ENCODE results near the gene RASA4. TPM values are rescaled to one million over a fixed set of nuclear protein-coding genes. Genes with fewer than 3 reads are reported as not detected.
"Not testable (repeated sequence)": the region's sequence is repeated elsewhere in the genome, so short reads cannot be mapped to it uniquely, and the experiment has no call there.

The RASA4 gene
- total RNA-seq, 1 experiment from 2014 or later: 7.2 TPM

DNA sequence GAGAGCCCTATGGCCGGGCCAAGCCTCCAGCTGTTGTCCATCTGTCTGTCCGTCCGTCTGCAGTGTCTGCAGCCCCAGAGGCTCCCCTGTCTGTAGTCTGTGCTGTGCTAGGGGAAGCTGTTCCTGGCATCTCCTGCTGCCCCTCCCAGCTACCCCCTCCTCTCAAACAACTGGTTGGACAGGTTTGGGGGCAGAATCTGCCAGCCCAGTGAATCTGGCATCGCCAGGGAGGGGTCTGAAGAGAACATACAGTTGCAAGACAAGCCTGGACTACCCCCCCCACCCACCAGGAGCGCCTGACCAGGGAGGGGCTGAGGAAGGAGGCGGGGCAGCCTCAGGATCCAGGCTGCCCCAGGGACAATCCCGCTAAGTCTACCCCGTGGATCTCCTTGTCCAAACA lies 73.0 kb downstream of the RASA4 start, which contains the start of gene UPK3BL2:
UPK3BL2 (minus strand) TSS at position 101 of the 400 bp plus-strand sequence; CDS start at position 41, 60 bp downstream.
- H3K4me1 Mint-ChIP-seq (ENCODE audit: low read depth, unreplicated experiment); CTCF ChIA-PET; BruUV-seq (replicated peaks); H3K4me3 Mint-ChIP-seq (ENCODE audit: unreplicated experiment); H3K27me3 Mint-ChIP-seq (ENCODE audit: insufficient read depth, unreplicated experiment); H3K27me3 ChIP-seq (replicated peaks; ENCODE audit: control insufficient read depth, insufficient read depth, low read length); H3K4me1 ChIP-seq; H3K4me3 ChIP-seq (ENCODE audit: low read depth, low read length); H3K9me3 ChIP-seq; H3K36me3 ChIP-seq (ENCODE audit: control insufficient read depth, insufficient read depth, low read length); intact Hi-C loops (cut with micrococcal nuclease; ENCODE audit: unreplicated experiment); H3K36me3 Mint-ChIP-seq (ENCODE audit: insufficient read depth, unreplicated experiment); POLR2A ChIA-PET; H3K9me3 Mint-ChIP-seq (ENCODE audit: unreplicated experiment); DNase-seq; H3K27ac Mint-ChIP-seq (ENCODE audit: unreplicated experiment): not testable (repeated sequence)

DNA sequence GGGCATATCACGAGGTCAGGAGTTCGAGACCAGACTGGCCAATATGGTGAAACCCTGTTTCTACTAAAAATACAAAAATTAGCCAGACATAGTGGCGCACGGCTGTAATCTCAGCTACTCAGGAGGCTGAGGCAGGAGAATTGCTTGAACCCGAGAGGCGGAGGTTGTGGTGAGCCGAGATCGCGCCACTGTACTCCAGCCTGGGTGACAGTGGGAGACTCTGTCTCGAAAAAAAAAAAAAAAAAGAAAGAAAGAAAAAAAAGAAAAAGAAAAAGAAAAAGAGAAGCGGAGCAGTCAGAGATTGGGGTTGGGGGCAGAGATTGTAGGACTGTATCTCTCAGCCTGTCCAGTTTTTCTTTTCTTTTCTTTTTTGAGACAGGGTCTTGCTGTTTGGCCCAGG lies 73.8 kb downstream of the RASA4 start:
- intact Hi-C loops (cut with micrococcal nuclease; ENCODE audit: unreplicated experiment); BruUV-seq (replicated peaks); H3K27me3 ChIP-seq (replicated peaks; ENCODE audit: control insufficient read depth, insufficient read depth, low read length); H3K27ac Mint-ChIP-seq (ENCODE audit: unreplicated experiment); POLR2A ChIA-PET; H3K4me1 ChIP-seq; H3K36me3 ChIP-seq (ENCODE audit: control insufficient read depth, insufficient read depth, low read length); H3K9me3 ChIP-seq; H3K36me3 Mint-ChIP-seq (ENCODE audit: insufficient read depth, unreplicated experiment); DNase-seq; H3K4me1 Mint-ChIP-seq (ENCODE audit: low read depth, unreplicated experiment); H3K4me3 ChIP-seq (ENCODE audit: low read depth, low read length); H3K4me3 Mint-ChIP-seq (ENCODE audit: unreplicated experiment); CTCF ChIA-PET; H3K27me3 Mint-ChIP-seq (ENCODE audit: insufficient read depth, unreplicated experiment); H3K9me3 Mint-ChIP-seq (ENCODE audit: unreplicated experiment): not testable (repeated sequence)

DNA sequence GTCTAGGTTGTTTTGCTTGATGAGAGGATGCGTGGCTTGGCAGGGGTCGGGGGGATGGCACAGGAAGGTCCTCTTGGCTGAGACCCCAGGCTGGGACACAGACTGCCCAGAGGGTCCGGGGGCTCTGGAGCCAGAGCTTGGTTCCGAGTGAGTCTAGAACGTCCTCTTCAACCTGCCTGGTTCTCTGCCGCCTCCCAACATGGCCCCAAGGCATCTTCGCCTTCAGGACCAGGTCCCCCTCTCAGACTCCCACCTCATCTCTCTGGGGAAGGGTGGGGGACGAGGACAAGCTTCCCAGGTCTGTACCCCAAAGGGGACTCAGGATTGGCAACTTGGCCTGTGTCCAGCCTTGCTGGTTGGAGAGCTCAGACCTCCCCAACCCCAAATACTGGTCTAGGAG lies 74.5 kb downstream of the RASA4 start:
- H3K9me3 Mint-ChIP-seq (ENCODE audit: unreplicated experiment); H3K27me3 ChIP-seq (replicated peaks; ENCODE audit: control insufficient read depth, insufficient read depth, low read length); H3K9me3 ChIP-seq; POLR2A ChIA-PET; H3K36me3 ChIP-seq (ENCODE audit: control insufficient read depth, insufficient read depth, low read length); CTCF ChIA-PET; H3K36me3 Mint-ChIP-seq (ENCODE audit: insufficient read depth, unreplicated experiment); H3K27me3 Mint-ChIP-seq (ENCODE audit: insufficient read depth, unreplicated experiment); DNase-seq; H3K4me1 ChIP-seq; BruUV-seq (replicated peaks); H3K4me1 Mint-ChIP-seq (ENCODE audit: low read depth, unreplicated experiment); H3K4me3 Mint-ChIP-seq (ENCODE audit: unreplicated experiment); intact Hi-C loops (cut with micrococcal nuclease; ENCODE audit: unreplicated experiment); H3K4me3 ChIP-seq (ENCODE audit: low read depth, low read length); H3K27ac Mint-ChIP-seq (ENCODE audit: unreplicated experiment): not testable (repeated sequence)

DNA sequence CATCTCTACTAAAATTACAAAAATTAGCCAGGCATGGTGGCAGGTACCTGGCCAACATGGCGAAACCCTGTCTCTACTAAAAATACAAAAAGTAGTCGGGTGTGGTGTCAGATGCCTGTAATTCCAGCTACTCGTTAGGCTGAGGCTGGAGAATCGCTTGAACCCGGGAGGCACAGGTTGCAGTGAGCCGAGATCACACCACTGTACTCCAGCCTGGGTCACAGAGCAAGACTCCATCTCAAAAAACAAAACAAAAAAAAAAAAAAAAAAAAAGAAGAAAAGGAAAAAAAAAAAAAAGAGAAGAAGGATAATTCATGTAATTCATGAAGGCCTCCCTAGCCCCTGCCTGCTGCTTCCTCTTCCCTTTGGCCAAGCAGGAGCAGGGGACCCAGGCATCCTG lies 76.0 kb downstream of the RASA4 start:
- H3K27ac Mint-ChIP-seq (ENCODE audit: unreplicated experiment); H3K9me3 Mint-ChIP-seq (ENCODE audit: unreplicated experiment); H3K4me1 ChIP-seq; intact Hi-C loops (cut with micrococcal nuclease; ENCODE audit: unreplicated experiment); BruUV-seq (replicated peaks); POLR2A ChIA-PET; DNase-seq; H3K36me3 ChIP-seq (ENCODE audit: control insufficient read depth, insufficient read depth, low read length); H3K27me3 Mint-ChIP-seq (ENCODE audit: insufficient read depth, unreplicated experiment); H3K4me3 ChIP-seq (ENCODE audit: low read depth, low read length); H3K9me3 ChIP-seq; H3K27me3 ChIP-seq (replicated peaks; ENCODE audit: control insufficient read depth, insufficient read depth, low read length); H3K36me3 Mint-ChIP-seq (ENCODE audit: insufficient read depth, unreplicated experiment); H3K4me3 Mint-ChIP-seq (ENCODE audit: unreplicated experiment); H3K4me1 Mint-ChIP-seq (ENCODE audit: low read depth, unreplicated experiment); CTCF ChIA-PET: not testable (repeated sequence)

DNA sequence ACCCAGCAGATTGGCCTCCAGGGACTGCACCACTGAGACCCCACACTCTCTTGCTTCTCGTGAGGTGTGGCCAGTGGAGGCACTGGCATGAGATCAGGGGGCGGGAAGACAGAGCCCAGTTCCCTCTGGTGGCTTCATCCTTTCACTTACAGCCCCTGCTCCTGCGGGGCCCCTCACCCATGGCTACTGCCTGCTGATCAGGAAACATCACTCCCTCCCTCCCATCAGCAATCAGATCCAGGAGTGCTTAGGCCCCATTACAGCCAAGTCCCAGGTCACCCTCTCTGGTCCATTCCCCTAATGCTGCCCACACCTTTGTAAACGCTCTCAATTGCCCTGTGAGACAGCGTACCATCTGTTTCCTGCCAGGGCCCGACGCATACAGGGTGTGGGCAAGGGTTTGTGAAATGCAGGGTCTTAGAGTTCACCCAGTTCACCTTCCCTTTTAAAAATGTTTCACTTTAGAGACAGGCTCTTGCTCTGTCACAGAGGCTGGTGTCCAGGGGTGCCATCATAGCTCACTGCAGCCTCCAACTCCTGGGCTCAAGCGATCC lies 81.4 kb downstream of the RASA4 start:
- BruUV-seq (replicated peaks); H3K4me1 ChIP-seq; H3K4me3 Mint-ChIP-seq (ENCODE audit: unreplicated experiment); H3K27me3 Mint-ChIP-seq (ENCODE audit: insufficient read depth, unreplicated experiment); DNase-seq; H3K36me3 Mint-ChIP-seq (ENCODE audit: insufficient read depth, unreplicated experiment); H3K27ac Mint-ChIP-seq (ENCODE audit: unreplicated experiment); H3K9me3 ChIP-seq; intact Hi-C loops (cut with micrococcal nuclease; ENCODE audit: unreplicated experiment); H3K9me3 Mint-ChIP-seq (ENCODE audit: unreplicated experiment); H3K4me1 Mint-ChIP-seq (ENCODE audit: low read depth, unreplicated experiment); H3K27me3 ChIP-seq (replicated peaks; ENCODE audit: control insufficient read depth, insufficient read depth, low read length); H3K36me3 ChIP-seq (ENCODE audit: control insufficient read depth, insufficient read depth, low read length); POLR2A ChIA-PET; H3K4me3 ChIP-seq (ENCODE audit: low read depth, low read length); CTCF ChIA-PET: not testable (repeated sequence)

DNA sequence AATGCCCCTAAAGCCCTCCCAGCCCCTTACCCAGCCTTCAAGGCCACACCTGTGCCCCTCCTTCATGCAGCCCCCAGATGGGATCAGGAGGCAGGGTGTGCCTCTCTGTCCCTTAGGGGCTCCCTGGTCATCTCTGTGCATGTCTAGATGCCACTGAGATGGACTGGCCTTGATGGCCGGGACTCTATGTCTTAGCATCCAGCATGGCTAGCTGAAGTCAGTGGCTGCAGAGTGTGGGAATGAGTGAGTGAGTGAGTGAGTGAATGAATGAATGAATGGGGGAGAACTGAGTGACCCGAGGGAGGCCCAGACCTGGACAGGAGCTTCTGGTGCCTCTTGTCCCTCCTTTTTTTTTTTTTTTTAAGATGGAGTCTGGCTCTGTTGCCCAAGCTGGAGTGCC lies 84.4 kb downstream of the RASA4 start:
- intact Hi-C loops (cut with micrococcal nuclease; ENCODE audit: unreplicated experiment); H3K9me3 ChIP-seq; H3K27me3 ChIP-seq (replicated peaks; ENCODE audit: control insufficient read depth, insufficient read depth, low read length); BruUV-seq (replicated peaks); H3K4me3 Mint-ChIP-seq (ENCODE audit: unreplicated experiment); H3K27ac Mint-ChIP-seq (ENCODE audit: unreplicated experiment); H3K4me1 Mint-ChIP-seq (ENCODE audit: low read depth, unreplicated experiment); H3K36me3 Mint-ChIP-seq (ENCODE audit: insufficient read depth, unreplicated experiment); H3K4me1 ChIP-seq; H3K4me3 ChIP-seq (ENCODE audit: low read depth, low read length); H3K9me3 Mint-ChIP-seq (ENCODE audit: unreplicated experiment); DNase-seq; H3K36me3 ChIP-seq (ENCODE audit: control insufficient read depth, insufficient read depth, low read length); H3K27me3 Mint-ChIP-seq (ENCODE audit: insufficient read depth, unreplicated experiment); CTCF ChIA-PET; POLR2A ChIA-PET: not testable (repeated sequence)

DNA sequence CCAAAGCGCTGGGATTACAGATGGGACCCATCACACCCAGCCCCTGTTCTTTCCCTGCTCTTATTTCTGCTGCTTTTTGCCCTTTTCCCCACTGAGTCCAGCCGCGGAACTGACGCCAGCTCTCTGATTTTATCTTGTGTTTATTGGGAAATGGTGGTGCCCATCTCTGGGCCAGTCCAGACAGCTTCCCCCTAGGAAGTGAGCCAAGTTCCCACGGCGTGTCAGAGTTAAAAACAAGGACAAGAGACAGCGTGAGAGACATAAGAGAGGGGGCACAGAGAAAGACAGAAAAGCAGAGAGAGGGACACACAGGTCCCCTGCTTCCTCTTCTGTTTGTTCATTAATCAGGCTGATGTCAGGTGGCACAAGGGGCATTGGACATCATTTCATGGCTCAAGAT lies 85.0 kb downstream of the RASA4 start:
- BruUV-seq (replicated peaks); H3K4me3 Mint-ChIP-seq (ENCODE audit: unreplicated experiment); H3K27ac Mint-ChIP-seq (ENCODE audit: unreplicated experiment); H3K27me3 ChIP-seq (replicated peaks; ENCODE audit: control insufficient read depth, insufficient read depth, low read length); H3K9me3 Mint-ChIP-seq (ENCODE audit: unreplicated experiment); H3K36me3 Mint-ChIP-seq (ENCODE audit: insufficient read depth, unreplicated experiment); H3K36me3 ChIP-seq (ENCODE audit: control insufficient read depth, insufficient read depth, low read length); intact Hi-C loops (cut with micrococcal nuclease; ENCODE audit: unreplicated experiment); H3K27me3 Mint-ChIP-seq (ENCODE audit: insufficient read depth, unreplicated experiment); POLR2A ChIA-PET; CTCF ChIA-PET; DNase-seq; H3K4me1 Mint-ChIP-seq (ENCODE audit: low read depth, unreplicated experiment); H3K9me3 ChIP-seq; H3K4me3 ChIP-seq (ENCODE audit: low read depth, low read length); H3K4me1 ChIP-seq: not testable (repeated sequence)
